Measurements from ENCODE around the gene DIS3L2. TPM values are rescaled to one million over a fixed set of nuclear protein-coding genes. Genes with fewer than 3 reads are reported as not detected.

The DIS3L2 gene
- total RNA-seq, 1 donor from 2014 or later = 20.6 TPM

- intact Hi-C loops (cut with DNase I) = no loop called here
- no peaks in the 10 kb centered on the region for H3K9me3 ChIP-seq
- no peak for TF ChIP-seq CTCF (IDR thresholded peaks at IDR 0.05)
- DNase-seq (ENCODE audit: low spot score in 2 of 2) = no peak
- peaks cover 0 to 16% of the 10 kb centered on the region in 2 donors for H3K36me3 ChIP-seq
- H3K4me1 ChIP-seq = no peaks in the 10 kb centered on the region
- H3K27me3 ChIP-seq = no peaks in the 10 kb centered on the region
- H3K4me3 ChIP-seq = no peak overlapping the region
- H3K27ac ChIP-seq = no peak overlapping the region
Measured at GRCh38 chr2:232085826-232086425, 124.4 kb downstream of the DIS3L2 start.

GRCh38 chr2:232088771-232089170 lies 127.3 kb downstream of the DIS3L2 start:
- Histone ChIP-seq H3K27ac (no peak overlapping the region), H3K4me1 (no peaks in the 10 kb centered on the region), H3K27me3 (no peaks in the 10 kb centered on the region), H3K36me3 (peaks cover 0 to 16% of the 10 kb centered on the region in 2 donors), H3K4me3 (no peak overlapping the region), H3K9me3 (peaks cover 0 to 16% of the 10 kb centered on the region in 2 donors)
- no peak for TF ChIP-seq CTCF (IDR thresholded peaks at IDR 0.05)
- no peak for DNase-seq (ENCODE audit: low spot score in 2 of 2)
- intact Hi-C loops (cut with DNase I) = no loop called here

- intact Hi-C loops (cut with DNase I) = no loop called here
- TF ChIP-seq CTCF (IDR thresholded peaks at IDR 0.05) = no peak
Measured at GRCh38 chr2:232094201-232094600, 132.7 kb downstream of the DIS3L2 start.

GRCh38 chr2:232094883-232095282 lies 133.4 kb downstream of the DIS3L2 start:
- no peak overlapping the region for H3K27ac ChIP-seq
- TF ChIP-seq CTCF (IDR thresholded peaks at IDR 0.05) = no peak
- intact Hi-C loops (cut with DNase I) = no loop called here
- H3K27me3 ChIP-seq = no peaks in the 10 kb centered on the region
- H3K4me3 ChIP-seq = no peak overlapping the region
- no peaks in the 10 kb centered on the region for H3K4me1 ChIP-seq
- DNase-seq (ENCODE audit: low spot score in 2 of 2) = no peak
- H3K9me3 ChIP-seq = peaks cover 8 to 34% of the 10 kb centered on the region in 2 donors
- H3K36me3 ChIP-seq = peaks cover 13 to 31% of the 10 kb centered on the region in 2 donors

More at GRCh38 chr2:232094201-232094600, 132.7 kb downstream of the DIS3L2 start:
- no peak overlapping the region for H3K27ac ChIP-seq
- H3K27me3 ChIP-seq = no peaks in the 10 kb centered on the region
- peaks cover 13 to 36% of the 10 kb centered on the region in 2 donors for H3K36me3 ChIP-seq
- H3K4me1 ChIP-seq = no peaks in the 10 kb centered on the region
- H3K9me3 ChIP-seq = peaks cover 8 to 34% of the 10 kb centered on the region in 2 donors
- DNase-seq (ENCODE audit: low spot score in 2 of 2) = no peak
- H3K4me3 ChIP-seq = no peak overlapping the region

- Histone ChIP-seq H3K27ac (no peak overlapping the region), H3K36me3 (peaks cover 13 to 31% of the 10 kb centered on the region in 2 donors), H3K9me3 (peaks cover 8 to 23% of the 10 kb centered on the region in 2 donors), H3K4me1 (no peaks in the 10 kb centered on the region), H3K4me3 (no peak overlapping the region), H3K27me3 (no peaks in the 10 kb centered on the region)
- intact Hi-C loops (cut with DNase I) = no loop called here
- TF ChIP-seq CTCF (IDR thresholded peaks at IDR 0.05) = no peak
- no peak for DNase-seq (ENCODE audit: low spot score in 2 of 2)
Measured at GRCh38 chr2:232097260-232097659, 135.7 kb downstream of the DIS3L2 start.

Measured in ascending aorta (tissue), 2 donors.